ELR (cell line): ENCODE measurements around the gene CALN1.
"Not testable (repeated sequence)": the region's sequence is repeated elsewhere in the genome, so short reads cannot be mapped to it uniquely, and the experiment has no call there.

Experiments
- DNase-seq: peaks from one replicate; pipeline ENCODE4 v3.0.0-alpha.2; 2015; ENCODE audit warnings: low read depth

The CALN1 gene

DNA sequence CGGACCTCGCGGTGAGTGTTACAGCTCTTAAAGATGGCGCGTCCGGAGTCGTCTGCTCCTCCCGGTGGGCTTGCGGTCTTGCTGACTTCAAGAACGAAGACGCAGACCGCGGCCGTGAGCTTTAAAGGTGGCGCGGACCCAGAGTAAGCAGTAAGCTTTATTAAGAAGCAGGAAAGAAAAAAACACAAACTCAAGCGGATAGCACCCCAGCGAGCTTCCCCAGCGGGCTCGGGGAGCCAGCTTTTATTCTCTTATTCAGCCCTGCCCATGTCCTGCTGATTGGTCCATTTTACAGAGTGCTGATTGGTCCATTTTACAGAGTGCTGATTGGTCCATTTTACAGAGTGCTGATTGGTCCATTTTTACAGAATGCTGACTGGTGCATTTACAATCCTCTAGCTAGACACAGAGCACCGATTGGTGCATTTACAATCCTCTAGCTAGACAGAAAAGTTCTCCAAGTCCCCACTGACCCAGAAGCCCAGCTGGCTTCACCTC is at the start of gene CALN1:
TSS of gene CALN1 (minus strand) at position 218 of the 498 bp plus-strand sequence.
- not testable (repeated sequence) for DNase-seq

DNA sequence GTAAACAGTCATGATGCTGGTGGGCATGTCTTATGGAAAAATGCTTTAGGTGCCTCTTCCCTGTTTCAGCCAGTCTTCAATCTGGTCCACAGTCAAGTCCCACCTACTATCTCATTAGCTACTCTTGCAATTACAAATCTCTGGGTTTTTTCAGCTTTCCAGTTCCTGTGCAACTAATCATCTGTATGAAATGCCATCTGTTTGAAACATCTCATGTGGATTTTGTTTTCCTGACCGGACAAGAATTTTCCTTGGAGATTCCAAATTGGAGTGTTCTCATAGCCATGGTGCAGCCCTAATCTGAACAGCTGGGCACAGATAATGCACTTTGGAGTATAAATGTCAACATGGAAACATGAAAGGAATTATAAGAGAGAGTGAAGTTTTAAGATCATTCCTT is 41.3 kb upstream of the CALN1 start:
- no peak for DNase-seq

DNA sequence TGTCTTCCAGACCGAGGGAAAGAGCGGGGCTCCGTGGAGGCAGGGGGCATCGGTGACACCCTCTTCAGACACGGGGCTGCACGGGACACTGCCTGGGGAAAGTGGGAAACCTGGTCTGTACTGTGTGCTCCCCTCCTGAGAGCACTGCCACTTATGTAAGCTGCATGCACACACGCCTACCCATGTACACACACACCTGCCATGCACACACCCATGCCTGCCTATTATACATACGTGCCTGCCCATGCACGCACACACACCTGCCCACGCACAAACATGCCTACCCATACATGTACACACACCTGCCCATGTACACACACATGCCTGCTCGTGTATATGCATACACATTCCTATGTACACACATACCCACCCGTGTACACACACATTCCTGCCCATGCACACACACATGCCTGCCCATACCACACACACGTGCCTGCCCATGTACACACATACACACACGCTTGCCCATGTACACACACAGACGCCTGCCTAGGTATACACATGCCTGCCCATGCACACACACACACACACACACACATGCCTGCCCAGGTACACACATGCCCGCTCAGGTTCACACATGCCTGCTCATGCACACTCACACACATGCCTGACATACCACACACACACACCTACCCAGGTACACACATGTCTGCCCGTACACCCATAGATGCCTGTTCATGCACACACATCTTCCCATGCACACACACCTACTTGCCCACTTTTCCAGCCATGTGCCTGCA is 35.5 kb upstream of the CALN1 start:
- DNase-seq: no peak

DNA sequence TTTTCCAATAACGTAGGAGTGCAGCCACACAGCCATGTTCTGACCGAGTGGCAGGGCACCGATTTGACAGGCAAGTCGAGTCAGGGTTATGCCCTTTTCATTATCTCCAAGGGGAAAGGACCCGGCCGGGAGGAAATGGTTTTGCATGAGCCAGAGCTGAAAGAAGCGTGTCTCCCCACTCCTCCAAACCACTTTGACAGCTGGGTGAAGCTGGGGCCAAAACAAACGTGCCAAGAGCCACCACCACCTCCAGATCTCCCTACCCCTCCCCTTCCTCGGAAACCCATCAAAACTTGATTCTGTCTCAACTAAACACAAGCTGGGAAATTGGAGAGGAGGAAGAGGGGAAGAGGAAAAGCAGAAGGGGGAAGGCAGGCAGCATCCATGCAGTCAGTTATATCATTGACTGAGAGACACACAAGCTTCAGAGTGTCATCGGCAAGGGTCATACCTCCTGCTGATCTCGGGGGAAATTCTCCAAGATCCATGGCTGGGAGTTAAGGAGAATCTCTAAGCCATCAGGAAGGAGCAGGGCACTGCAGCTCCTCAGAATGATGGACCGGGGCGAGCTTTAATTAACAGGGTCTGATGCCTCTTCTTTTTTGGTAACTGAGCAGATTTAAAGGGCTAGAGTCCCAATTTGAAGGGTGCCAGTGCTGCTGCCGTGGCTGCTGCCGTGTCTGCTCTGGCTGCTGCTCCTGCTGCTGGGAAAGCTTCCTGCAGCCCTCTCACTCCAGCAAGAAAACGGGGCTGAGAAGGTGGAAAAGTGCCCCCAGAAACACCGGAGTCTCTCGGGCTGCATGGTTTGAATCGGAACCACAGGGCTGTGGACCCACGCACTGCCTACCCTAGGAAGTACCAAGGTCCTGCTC is 34.7 kb upstream of the CALN1 start:
- no peak for DNase-seq

DNA sequence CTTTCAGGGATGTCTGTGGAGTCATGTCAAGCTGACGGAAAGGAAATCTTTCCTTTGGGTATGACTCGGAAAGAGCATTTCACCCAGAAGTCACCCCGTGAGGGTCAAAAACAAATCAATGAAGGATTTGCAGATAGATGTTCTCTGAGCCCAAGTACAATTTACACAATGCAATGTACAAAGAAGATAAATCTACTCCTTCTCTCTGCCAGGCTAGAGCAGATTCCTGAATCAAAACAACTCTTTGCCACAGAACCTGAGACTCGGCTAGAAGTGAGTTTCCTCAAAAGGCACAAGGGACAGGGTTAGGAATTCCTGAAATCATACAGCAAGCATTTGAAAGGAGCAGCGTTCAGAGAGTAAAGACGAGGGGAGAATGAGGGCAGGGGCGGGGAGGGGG is 34.0 kb upstream of the CALN1 start:
- no peak for DNase-seq

DNA sequence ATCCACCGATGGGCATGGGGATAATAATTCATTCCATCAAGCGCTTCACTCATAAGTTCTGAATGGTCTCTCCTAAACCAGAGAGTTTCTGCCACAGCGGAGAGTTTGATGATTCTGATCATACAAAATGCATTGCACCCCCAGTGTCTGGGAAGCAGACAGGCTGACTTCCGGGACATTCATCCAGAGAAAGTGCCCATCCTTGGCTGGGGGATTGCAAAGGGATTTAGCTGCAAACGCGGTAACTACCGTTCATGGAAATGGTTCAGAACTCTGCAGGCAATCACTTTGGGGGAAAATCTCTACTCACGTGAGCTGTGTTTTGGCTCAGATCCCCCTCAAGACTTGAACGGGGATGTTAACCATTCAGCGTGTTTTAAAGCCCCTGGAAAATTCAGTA is 33.4 kb upstream of the CALN1 start:
- no peak for DNase-seq

DNA sequence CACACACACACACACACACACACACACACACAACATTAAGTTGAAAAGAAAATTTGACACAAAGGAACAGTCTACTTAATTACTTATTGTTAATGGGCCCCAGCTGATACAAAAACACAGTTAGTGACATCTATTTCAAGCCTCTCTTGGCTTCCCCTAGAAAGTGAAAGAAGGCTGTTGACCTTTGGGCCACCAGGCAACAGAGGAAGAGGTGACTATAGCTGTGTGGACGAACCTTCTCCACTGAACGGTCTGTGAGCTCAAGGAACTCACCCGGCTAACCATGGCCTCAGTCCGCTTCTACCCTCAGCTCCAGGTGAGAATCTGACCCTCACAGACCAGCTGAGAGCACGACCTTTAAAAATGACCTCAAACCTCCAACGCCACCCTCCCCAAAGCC is 32.9 kb upstream of the CALN1 start:
- no peak for DNase-seq

DNA sequence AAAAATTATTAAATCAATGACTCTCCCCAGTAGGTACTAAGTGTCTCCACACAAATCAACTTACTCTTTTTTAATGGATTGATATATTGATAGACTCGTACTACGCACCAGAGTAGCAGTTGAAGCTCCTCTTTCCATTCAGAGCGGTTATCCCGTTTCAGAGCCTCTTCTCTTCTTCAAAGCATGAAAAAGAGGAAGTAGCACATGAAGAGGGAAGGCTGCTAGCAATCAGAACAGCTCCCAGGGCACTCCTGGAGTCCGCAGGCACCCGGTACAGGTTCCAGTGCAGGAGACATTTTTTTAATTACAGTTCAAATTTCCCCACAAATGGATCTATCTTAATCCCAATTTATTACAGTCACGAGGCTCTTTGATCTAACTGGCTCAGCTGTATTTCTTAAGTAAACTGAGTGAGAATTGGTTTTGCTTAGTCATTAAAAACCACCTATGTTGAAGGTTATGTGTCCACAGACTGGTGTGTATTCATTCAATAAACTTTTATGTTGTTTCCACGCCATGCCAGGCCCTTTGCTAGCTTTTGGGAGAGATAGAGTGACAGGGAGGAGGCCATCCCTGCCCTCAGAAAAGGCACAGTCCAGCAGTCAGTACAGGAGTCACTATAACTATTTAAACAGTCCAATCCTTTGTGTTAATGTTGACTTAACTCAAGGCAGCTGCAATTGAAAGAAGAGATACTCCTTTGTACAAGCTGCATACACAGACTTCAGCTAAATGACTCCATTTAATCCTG is 32.1 kb upstream of the CALN1 start:
- DNase-seq: no peak

DNA sequence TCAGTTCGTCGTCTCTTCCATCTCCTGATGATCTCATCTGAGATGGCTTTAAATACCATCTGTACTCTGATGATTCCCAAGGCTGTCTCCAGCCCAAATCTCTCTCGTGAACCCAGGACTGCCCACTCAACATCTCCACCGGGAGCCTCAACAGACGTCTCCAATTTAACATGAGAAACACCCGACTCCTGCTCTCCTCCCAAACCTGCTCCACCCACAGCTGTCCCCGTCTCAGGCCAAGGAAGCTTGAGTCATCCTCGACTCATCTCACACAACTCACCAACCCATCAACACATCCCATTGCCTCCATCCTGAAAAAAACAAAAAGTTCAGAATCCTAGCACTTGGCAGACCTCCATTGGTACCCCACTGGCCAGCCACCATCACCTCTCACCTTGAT is 29.7 kb upstream of the CALN1 start:
- DNase-seq: no peak

DNA sequence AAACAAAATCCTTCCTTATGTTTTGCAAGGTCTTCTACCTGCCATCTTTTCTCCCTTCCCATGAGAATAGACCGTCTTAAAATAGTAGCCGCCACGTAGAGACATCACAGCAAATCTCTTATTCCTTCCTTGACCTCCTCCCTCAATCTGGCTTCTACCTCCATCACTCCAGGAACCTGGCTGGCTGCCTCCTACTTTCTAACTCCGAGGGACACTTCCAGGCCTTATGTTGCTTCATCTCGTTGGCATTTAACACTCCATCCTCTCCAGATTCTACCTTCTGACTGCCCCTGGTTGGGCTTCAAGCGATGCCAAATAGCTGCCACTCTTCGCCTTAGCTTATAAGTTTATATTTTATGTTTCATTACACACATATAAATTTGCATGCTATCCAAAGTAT is 26.4 kb upstream of the CALN1 start:
- DNase-seq: no peak

DNA sequence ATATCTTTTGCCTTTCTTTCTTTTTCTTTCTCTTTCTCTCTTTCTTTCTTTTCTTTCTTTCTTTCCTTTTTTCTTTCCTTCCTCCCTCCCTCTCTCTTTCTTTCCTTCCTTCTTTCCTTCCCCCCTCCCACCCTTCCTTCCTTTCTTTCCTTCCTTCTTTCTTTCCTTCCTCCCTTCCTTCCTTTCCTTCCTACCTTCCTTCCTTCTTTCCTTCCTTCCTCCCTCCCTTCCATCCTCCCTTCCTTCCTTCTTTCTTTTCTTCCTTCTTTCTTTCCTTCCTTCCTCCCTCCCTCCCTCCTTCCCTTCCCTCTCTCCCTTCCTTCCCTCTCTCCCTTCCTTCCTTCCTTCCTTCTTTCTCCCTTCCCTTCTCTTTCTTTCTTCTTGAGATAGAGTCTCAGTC is 25.5 kb upstream of the CALN1 start:
- DNase-seq: no peak

DNA sequence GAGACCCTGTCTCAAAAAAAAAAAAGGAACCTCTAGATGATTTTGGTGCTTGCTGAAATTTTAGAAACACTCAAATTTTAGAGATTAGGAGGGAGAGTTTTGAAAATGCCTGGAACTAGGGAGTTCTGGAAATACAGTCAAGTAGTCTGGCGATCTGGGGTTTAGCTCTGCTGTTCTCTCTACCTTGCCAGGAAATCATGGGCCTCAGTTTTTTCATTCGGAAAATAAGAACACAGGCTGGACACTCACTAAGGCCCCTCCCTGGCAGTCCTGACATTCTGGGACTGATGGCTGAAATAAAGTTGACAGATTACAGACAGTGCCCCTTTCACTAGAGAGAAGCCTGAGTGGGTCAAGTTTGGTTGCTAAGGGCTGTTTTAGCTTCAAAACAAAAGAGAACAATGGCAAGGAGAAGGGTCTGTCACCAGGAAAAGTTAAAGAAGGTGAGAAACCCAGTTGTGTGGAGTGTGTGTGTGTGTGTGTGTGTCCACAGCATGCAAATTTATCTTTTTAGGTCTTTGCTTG is 25.0 kb upstream of the CALN1 start:
- DNase-seq: no peak

DNA sequence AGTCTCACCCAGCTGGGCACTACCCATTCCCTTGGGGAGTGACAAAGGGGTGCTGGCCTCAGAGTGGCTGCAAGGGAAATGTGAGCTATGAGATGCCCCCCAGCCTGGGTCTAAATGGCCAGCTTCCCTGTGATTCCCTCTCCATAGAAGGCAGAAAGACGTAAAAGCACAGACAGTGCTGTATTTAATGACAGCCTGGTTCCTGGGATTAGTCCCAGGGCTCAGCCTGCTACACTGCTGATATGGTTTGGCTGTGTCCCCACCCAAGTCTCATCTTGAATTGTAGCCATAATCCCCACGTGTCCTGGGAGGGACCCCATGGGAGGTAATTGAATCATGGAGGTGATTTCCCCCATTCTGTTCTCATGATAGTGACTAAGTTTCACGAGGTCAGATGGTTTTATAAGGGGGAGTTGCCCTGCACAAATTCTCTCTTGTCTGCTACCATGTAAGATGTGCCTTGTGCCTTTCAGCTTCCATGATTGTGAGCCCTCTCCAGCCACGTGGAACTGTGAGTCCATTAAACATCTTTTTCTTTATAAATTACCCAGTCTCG is 23.9 kb upstream of the CALN1 start:
- no peak for DNase-seq

DNA sequence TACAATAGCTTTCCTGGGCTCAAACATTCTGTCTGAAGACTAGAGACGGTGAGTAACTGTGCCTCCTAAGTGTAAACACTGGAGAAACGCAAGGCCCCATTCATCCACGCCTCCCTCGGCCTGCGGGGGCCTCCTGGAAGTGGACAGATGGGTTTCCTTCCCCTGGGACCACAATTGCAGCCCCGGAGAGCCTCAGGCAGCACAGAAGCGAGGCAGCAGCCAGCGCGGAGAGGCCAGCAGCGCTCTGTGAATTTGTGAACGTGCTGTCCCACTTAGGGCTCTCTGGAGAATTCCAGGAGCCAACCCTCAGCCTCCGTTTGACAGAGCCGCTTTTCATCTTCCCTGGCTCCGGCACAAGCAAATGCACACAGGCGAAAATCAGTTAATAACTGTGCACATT is 23.2 kb upstream of the CALN1 start:
- DNase-seq: no peak

DNA sequence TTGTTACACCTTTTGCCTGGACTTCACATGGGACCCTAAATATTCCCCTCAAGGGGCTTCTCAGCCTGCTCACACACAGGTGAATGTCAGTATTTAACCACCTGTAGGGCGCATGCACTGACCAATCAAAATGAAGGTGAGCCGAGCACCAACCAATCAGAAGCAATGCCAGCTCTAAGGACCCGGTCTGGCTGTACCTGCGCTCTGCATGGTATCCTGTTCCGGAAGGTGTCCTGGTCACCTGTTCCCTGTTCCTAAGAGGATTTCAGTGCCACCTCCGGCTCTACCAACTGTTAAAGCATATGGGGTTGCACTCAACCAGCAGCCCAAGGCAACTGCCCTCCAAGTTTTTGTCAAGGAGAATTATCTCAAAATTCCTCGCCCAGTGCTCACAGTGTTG is 18.4 kb upstream of the CALN1 start:
- no peak for DNase-seq

DNA sequence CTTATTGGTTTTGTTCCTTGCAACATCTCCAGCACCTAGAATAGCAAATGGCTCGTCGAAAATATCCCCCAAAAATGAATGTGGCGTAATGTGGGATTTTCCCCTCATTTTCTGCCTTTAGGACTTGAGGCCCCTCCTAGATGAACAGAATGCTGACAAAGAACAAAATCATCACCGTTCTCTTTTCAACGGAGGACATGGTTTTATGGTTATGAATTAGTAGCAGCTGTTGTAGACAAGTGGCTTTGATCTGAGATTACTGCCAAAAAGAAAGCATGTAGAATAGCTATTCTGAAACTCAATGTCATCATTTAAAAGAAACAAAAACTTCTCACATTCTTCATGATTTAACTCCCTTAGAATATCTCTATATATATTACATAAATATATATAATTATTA is 17.2 kb upstream of the CALN1 start:
- DNase-seq: no peak

DNA sequence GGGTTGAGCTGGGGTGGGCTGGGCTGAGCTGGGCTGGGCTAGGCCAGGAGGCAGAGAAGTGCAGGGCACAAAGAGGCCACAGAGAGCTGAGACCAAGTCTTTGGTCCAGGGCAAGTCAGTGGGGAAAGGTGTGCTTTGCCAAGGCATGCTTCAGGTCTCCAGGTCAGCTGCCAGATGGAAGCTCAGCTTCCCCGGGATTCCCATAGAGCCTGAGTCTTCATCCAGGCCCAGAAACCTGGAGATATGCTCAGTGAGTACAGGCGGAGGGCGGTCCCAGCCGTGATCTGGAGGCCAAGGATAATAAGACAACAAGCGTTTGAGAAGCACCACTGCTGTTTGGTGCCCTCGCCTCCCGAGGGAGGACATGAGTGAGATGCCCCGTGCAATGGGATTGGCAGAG is 4.7 kb upstream of the CALN1 start:
- DNase-seq: no peak

DNA sequence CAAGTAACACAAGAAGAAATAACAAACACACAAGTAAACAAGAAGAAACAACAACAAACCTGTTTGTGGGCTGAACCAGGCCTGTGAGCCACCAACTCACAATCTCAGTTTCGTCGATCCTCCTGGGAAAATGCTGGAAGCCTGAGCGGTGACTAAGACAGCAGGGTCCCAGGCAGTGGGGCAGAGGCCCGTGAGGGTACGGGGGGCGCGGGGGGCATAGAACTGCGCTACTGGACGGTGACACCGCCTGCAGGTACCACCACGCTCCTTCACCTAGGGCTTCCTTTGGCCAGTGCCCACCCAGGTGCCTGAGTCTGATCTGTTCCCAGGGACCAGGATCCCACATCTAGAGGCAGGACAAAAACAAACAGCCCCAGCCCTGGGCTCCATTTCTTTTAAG is 3.4 kb upstream of the CALN1 start:
- DNase-seq: no peak

DNA sequence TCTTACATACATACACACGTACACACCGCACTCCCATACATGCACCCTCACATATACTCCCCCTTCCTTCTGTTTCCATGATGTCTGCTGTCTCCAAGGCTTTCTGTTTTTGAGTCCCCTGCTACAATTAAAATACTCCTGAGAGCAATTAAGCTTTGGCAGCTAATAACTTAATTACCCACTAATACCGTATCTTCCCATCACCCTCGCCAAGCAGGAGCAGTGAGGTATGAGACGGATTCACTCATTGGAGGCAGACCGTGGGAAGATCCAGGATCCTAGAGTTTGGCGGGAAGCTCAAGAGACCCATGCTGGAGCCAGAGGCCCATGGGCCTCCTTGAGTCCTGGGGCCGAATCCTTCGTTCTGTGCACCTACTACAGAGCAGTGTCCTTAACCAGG is 1.7 kb upstream of the CALN1 start:
- no peak for DNase-seq

DNA sequence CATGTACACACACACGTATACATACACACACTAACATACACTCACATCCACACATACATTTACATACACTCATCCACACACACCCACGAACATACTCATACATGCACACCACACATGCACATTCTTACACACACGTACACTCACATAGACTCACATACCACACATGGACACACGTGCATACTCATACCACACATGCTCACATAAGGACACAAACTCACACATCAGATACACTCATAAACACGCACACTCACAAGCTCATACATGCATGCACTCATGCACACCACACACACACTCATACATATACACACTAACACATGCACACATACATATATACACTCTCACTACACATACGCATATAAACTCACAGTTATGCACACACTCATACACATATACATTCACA is 1.2 kb upstream of the CALN1 start:
- no peak for DNase-seq

DNA sequence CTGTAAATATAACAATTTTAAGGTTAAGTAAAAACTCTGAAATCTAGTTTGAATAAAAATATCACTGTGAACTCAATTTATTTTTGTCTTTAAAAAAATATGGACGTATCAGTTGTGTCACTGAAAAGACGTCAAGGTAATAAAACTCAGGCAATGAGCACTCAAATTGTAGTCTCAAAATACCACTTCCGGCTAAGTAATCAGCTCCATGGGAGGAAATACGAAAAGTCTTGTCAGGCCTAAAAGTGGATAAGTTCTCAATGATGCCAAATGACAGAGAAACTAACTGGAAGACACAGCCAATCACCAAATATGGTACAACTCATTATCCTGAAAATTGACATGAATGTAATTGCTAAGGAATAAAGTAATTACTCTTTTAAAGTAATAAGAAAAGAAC is 719 bp downstream of the CALN1 start:
- no peak for DNase-seq

DNA sequence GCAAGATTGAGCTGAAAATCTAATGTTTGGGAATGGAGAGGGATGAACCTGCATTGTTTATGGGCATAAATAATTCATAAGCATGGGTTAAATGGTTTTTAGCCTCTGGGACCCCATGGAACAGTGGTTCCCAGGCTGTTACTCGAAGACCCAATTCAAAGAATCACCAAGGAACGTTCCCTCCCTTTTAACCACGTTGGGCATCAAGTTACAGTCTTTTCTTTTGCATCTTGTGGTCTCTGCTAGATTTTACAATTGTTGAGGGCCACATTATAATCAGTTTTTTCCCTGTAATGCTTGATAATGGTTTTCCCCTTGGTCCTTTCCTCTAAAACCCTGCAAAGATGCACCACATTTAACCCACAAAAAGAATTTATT is 2.5 kb downstream of the CALN1 start:
- no peak for DNase-seq
